ENCODE measurements around the gene BMP2K.
"Not testable (repeated sequence)": the region's sequence is repeated elsewhere in the genome, so short reads cannot be mapped to it uniquely, and the experiment has no call there.

BMP2K gene

DNA sequence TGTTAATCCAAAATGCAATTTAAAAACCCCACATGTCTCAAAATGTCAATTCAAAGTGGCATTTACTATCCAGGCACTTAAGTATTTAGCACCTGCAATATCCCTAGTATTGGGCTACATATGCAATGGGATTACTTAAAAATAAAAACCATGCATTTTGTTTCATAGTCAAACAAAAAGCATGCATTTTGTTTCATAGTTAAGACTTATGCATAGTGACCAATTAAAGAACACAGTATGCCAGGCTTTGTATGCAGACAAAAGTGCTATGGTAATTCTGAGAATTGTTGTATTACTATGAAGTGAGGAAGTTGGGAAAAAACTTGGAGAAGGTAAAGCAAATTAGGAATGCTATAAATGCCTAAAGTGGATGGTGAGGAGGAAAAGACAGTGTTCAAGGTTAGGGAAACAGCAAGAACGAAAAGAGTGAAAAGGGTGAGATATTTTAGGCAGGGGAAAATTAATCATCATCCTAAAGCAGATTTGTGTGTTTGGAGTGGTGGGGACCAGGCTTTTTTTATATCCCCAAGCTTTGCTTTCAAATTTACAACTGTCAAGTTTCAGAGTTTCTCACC lies 10.6 kb upstream of the BMP2K start:
- DNase-seq = no peak

DNA sequence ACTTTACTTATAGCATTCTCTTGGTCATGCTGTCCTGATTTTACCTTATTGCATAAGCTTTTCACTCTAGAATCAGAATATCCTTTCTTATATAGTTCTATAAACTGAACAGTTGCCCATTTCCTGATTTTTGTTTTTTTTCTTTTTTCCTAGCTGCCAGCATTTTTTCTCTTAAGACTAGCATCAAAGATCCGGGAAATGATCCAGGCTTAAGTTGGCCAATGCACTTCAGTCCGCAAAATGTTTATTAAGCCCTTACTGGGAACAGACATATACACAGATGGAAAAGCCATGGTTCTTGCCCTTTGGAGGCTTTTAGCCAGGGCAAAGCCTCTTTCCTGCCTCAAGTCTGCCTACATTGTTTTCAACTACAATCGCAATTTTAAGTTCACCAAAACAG lies 10.1 kb upstream of the BMP2K start:
- DNase-seq = no peak

GRCh38 chr4:78766650-78767049 lies 9.5 kb upstream of the BMP2K start:
- DNase-seq = no peak

DNA sequence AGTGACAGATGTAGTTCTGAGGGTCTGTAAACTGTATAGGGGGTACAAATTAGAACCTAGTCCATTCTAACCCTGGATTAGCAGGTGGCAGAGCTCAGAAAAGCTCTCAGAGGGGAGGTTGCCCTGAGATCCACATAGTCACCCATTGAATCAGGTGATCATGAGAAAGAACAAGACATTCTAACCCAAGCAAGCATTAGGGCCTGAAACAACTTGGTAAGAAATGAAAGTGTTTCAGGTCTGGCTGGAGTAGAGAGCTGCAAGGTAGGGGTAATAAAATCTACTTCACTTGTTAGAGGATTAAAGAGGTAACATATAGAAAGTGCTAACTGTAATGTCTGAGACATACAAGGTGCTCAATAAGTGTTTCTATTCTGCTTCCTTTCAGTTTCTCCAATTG lies 8.8 kb upstream of the BMP2K start:
- DNase-seq = no peak

DNA sequence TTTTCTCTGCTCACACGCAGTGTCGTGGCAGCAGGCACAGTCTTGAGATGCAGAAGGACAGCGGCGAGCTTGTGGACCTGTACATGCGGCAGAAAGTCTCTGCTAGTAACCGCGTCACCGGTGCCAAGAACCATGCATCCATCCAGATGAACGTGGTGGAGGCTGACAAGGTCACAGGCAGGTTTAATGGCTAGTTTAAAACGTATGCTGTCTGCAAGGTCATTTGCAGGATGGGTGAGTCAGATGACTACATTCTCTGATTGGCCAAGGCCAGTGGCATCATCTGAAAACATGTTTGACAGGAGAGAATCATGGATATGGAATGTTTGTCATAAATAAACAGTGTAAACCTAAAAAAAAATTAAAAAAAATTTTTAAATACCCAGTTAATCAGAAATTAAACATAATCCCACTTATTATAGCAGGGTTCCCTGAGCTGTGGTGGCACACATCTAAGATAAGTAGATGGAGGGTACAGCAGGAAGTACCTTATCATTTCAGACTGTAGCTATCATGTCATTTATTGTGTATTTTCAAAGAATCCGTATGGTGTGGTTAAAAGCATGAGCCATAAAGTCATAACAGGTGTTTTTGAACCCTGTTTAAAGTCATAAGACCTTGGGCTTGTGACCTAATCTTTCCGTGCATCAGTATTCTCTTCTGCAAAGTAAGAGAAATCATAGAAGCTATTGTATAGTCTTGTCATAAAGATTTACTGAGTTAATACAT lies 7.5 kb upstream of the BMP2K start:
- DNase-seq = no peak

DNA sequence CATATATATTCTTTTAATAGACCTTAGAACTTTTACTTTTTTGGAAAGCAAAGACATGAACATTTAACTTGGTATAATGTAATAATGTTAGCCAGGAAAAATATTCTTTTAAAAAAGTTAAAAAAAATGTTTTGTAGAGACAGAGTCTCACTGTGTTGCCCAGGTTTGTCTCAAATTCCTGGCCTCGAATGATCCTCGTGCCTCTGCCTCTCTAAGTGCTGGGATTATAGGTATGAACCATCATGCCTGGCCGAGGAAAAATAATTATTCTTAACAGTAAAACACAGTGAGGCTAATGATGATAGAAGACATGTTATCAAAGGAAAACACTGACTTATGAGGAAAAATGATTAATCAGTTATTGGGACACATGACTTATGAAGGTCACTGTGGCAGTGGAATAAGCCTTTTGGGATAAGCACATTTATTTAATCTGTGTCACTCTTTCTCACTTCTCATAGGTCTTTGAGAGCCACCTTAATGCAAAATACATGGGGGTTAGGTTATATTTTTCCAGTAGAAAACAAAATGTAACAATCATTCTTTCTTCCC lies 6.0 kb upstream of the BMP2K start:
- DNase-seq = no peak

DNA sequence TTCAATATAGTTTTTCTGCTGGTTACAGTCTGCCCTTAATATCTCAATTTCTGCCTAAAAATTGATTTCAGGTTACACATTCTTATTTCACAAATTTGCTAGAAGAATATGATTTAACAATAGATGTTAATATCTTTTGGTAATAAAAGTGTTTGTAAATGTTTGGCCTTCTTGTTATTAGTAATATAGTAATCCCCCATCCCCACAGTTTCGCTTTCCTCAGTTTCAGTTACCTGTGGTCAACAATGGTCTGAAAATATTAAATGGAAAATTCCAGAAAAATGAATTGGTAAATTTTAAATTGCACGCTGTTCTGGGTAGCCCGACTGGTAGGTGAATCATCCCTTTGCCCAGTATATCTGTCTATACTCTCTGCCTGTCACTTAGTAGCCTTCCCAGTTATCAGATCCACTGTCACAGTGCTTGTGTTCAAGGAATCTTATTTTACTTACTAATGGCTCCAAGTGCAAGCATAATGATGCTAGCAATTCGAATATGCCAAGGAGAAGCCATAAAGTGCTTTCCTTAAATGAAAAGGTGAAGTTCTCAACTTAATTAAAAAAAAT lies 3.5 kb upstream of the BMP2K start:
- no peak for DNase-seq

DNA sequence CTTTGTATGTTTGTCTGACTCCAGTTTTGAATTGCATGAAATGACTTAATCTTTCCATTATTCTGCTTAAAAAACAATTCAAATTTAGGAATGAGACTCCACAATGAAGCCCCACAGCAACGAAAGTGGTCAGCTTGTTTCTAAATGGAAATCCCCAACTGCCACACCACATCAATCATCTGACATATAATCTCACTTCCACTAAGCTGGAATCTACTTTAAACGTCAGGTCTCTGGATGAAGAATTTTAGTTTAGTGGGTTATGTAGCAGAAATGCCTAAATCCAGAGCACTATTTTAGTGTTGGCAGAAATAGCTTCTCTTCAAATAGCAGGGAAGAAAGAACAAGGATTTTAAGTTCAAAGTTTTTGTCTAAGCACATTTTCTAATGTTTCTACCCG lies 1.7 kb upstream of the BMP2K start:
- peak in 1 of 2 donors; percentile 15 for DNase-seq

- peak; percentile 90 to 91 for DNase-seq
Measured at GRCh38 chr4:78775303-78776078, 659 bp upstream of the BMP2K start.

DNA sequence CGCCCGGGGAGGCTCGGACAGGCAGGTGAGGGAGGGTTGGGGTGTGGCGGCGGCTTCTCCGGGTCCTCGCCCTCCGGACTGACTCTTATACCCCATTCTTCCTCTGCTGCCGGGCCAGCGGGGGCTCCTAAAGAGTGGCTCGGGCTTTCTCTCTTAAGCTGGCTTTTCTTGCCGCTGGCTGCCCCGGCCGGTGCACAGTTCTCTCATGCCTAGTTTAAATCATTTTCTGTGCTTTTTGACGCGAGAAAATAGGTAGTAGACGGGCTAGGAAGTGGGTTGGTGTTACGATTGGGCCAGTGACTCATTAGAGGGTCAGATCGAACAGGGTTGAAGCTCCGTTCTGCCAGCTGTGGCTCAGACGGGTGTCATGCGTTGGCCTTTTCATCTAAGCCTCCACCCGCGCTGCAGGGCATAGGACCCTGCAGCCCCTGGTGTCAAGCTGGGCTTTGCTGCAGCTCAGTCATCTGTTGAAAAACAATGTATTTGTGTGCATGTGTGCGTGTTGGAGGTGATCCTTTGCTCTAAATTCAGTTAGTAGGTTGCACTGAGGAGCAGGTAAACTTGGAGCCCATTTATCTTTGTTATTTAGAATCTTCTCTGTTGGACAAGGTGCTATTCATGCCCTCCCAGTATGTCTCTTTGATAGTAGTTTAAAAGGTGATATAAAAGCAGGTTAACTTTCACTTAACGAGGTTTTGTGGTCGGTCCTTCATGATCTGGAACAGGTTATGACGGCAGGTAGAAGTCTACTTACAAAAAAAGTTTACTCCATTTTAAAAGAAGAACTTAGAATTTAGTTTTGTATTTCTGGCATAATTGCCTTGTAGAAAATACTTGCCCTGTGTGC lies 802 bp downstream of the BMP2K start:
- DNase-seq = peak; percentile 46 to 62

- no peak for DNase-seq
Measured at GRCh38 chr4:78777576-78777940, 1.4 kb downstream of the BMP2K start.

DNA sequence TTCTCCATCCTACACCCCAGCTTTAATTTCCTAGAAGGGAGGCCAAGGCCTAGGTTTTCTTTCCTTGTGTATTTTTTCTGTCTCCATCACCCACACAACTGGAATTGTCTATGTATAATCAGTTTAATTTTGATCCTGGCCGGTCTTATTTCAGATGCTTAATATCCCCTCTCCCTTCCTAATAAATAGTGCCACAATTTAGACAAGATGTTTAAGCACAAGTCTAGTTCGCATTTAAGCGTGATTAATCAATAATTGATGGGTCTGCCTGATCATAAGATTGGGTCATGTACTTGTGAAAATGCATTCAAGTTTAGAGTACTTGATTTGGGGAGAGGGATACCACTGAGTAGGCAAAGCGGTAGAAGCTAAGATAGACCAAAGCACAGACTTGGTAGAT lies 2.4 kb downstream of the BMP2K start:
- DNase-seq = no peak

DNA sequence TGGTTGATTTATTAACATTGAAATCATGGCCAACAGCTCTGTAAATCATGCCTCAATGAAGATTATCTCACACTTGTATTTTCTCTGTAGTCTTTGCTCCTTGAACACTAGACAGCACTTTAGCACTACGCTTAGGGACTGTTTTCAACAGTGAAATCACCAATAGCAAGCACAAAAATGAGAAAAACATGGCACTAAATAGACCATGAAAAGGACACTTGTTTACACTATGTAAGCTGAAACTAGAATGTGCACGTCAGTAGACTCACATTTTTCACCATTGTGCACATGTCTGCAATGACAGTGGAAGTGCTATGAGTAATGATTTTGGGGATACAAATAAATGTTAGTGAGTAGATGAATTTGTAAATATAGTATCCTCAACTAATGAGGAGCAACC lies 3.1 kb downstream of the BMP2K start:
- no peak for DNase-seq

GRCh38 chr4:78780093-78780492 lies 3.9 kb downstream of the BMP2K start:
- DNase-seq = no peak

- DNase-seq = no peak
Measured at GRCh38 chr4:78781139-78781538, 5.0 kb downstream of the BMP2K start.

GRCh38 chr4:78781924-78782323 lies 5.8 kb downstream of the BMP2K start:
- no peak for DNase-seq

GRCh38 chr4:78784236-78784865 lies 8.2 kb downstream of the BMP2K start:
- no peak for DNase-seq

- DNase-seq = no peak
Measured at GRCh38 chr4:78787392-78788006, 11.3 kb downstream of the BMP2K start.

GRCh38 chr4:78788007-78788889 lies 12.1 kb downstream of the BMP2K start:
- no peak for DNase-seq

DNA sequence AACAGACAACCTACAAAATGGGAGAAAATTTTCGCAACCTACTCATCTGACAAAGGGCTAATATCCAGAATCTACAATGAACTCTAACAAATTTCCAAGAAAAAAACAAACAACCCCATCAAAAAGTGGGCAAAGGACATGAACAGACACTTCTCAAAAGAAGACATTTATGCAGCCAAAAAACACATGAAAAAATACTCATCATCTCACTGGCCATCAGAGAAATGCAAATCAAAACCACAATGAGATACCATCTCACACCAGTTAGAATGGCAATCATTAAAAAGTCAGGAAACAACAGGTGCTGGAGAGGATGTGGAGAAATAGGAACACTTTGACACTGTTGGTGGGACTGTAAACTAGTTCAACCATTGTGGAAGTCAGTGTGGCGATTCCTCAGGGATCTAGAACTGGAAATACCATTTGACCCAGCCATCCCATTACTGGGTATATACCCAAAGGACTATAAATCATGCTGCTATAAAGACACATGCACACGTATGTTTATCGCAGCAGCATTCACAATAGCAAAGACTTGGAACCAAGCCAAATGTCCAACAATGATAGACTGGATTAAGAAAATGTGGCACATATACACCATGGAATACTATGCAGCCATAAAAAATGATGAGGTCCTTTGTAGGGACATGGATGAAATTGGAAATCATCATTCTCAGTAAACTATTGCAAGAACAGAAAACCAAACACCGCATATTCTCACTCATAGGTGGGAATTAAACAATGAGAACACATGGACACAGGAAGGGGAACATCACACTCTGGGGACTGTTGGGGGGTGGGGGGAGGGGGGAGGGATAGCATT lies 19.7 kb downstream of the BMP2K start:
- DNase-seq = not testable (repeated sequence)
